Esophagus muscularis mucosa (tissue), 3 donors: ENCODE results near the gene PASK.

ENCODE experiments used
- POLR2A ChIP-seq: fragments of 450-650 bp; IDR thresholded peaks from one replicate; pipeline ENCODE4 v1.6.1; 2017; ENCODE audit warnings: antibody characterized with exemption, moderate library complexity, mild to moderate bottlenecking, low read depth
- POLR2AphosphoS5 ChIP-seq, 2 donors: sonication (generic); formaldehyde crosslinking; IDR thresholded peaks; one replicate each; pipeline ENCODE4 v1.6.1; 2017; ENCODE audit warnings: antibody characterized with exemption in 2 of 2
- TF ChIP-seq, protein P1 (sequence below), 3 experiments: fragments of 200-600 bp in 2 of 3; fragments of 450-650 bp in 1 of 3; sonication (generic) in 2 of 3; IDR thresholded peaks; one replicate each; pipeline ENCODE4 v1.5.1; 2017 to 2019; ENCODE audit warnings: antibody characterized with exemption in 3 of 3, mild to moderate bottlenecking in 2 of 3, moderate library complexity in 1 of 3

DNA sequence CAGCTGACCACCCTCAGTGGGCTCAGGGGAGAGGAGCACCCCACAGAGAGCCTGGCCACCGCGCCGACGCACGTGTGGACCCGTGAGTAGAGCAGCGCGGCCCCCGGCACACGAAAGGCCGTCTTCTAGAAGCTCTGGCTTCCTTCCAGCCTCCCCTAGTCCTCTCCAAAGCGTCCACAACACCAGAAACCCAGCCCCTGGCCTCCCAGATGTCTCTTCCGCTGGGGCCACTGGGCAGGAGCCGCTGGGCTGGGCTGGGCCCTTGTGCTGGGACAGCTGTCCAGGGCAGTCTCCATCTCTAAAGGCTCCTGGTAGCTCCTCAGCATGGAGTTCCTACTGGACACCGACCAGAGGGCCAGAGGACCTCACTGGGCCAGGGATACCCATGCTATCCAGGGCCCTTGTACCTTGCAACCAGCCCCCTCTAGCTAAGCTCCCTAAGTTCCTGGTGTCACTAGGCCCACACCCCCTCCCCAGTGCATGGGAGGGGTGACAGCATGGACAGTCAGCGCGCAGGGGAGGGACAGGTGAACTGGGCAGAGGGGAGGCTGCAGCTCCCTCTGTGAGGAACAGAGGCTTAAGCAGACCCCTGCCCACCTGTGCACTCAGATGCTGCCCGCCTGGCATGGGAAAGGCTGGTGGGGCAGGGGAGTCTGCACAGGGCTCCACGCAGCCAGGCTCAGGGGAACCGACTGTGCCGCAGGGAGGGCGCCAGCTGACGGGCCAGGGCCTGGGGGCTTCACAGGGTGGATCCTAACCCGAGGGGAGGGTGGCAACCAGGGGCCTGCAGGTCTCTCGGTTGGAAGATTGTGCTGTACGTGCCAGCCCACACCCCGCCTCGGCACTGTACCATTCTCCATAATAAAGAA, 80.1 kb downstream of the PASK start:
- TF ChIP-seq POLR2A (no peak), POLR2AphosphoS5 (IDR thresholded peaks at IDR 0.05) (no peak)
- TF ChIP-seq, protein P1, sequence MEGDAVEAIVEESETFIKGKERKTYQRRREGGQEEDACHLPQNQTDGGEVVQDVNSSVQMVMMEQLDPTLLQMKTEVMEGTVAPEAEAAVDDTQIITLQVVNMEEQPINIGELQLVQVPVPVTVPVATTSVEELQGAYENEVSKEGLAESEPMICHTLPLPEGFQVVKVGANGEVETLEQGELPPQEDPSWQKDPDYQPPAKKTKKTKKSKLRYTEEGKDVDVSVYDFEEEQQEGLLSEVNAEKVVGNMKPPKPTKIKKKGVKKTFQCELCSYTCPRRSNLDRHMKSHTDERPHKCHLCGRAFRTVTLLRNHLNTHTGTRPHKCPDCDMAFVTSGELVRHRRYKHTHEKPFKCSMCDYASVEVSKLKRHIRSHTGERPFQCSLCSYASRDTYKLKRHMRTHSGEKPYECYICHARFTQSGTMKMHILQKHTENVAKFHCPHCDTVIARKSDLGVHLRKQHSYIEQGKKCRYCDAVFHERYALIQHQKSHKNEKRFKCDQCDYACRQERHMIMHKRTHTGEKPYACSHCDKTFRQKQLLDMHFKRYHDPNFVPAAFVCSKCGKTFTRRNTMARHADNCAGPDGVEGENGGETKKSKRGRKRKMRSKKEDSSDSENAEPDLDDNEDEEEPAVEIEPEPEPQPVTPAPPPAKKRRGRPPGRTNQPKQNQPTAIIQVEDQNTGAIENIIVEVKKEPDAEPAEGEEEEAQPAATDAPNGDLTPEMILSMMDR (IDR thresholded peaks at IDR 0.05): no peak
